GM18517 (cell line): ENCODE measurements around the gene DNASE1L1.

Experiments used
- ATAC-seq: cut with Tn5 transposase; IDR thresholded peaks from one replicate; pipeline ENCODE4 v1.9.1; 2021; ENCODE audit warnings: mild to moderate bottlenecking, moderate library complexity; ENCODE audit not compliant: unreplicated experiment

DNASE1L1 gene

DNA sequence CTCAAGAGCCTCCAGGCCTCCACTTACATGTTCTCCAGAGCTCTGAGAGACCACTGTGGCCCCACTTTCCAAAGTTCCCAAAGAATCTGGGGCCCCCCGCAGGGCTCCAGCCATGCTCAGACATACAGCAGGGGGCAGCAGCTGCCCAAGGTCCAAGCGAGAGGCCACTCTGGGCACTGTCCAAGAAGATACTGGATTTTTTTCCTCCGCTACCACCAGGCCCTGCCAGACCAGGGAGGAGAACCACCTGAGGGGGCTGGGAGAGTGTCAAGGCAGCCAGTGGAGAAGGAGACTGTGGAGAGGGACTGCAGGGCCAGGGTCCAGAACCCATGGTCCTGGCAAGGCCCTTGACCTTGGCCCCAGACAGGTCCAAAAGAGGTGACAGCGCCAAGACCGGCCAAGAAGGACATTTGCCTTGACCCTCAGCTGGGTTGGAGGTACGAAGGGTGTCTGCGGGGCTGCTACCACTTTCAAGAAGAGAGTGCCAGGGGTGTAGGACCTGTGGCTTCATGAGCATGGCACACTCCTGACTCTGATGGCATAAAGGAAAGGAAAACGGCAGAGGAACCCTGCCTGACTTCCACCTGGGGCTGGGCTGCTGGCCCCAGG, 24.7 kb downstream of the DNASE1L1 start:
- no peak for ATAC-seq

DNA sequence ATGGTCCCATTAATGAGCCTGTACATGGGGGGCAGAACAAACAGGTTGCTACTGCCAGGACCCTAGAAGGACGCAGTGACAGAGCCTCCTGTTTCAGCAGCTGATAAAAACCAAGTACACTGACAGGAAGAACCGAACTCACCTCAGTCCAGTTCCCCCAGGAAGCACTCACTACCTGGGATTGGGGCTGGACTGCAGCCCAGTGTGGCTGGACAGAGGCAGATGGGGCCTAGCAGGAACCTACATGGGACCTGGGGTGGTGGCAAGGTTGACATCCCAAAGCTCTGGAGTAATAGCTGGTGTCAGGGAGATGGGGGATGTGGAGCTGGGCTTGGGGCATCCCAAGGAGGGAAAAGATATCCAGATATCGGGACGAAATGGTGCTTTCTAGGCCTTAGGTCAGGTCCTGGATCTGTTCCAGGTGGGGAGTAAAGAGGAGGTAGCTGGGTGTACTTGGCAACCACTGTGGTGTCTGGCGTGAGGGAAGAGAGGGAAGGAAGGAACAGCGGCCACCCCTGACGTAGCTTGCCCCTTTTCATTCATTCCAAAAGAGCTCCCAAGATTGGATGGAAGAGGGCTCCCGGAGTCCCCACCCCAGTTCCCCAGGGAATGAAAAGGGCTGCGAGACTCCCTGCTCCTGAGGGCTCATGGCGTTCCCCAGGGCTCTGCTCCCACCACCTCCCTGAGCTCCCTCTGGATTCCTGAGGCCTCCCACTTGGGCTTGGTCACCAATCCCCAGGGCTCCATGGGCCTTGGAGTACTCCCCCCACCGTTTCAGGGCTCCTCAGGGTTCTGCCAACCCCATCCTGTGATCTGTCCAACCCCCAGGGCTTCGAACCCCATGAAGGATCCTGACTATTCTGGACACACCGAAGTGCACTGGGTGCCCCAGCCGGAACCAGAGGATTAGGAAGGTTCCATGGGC, 25.4 kb downstream of the DNASE1L1 start:
- ATAC-seq: no peak

DNA sequence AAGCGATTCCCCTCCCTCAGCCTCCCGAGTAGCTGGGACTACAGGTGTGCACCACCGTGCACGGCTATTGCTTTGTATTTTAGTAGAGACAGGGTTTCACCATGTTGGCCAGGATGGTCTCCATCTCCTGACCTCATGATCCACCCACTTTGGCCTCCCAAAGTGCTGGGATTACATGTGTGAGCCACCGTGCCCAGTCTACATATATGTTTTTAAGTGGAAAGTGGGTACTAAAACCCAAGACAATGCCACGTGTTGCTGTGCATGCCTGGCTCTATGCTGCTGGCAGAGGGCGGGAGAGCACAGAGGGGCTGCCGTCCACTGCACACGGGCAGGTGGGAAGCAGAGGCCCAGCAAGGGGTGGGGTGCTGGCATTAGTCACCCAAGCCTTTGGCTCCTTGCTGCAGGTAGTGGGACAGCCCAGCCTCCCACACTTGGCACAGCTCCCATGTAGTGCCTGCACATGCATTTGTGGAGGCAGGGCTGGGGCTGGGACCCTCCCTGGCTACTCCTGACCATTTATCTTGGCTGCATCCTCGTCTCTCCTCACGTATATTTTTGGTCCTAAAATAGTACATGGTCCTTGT, 26.5 kb downstream of the DNASE1L1 start:
- no peak for ATAC-seq

GRCh38 chrX:154381271-154381670, 27.8 kb downstream of the DNASE1L1 start:
- ATAC-seq: no peak

DNA sequence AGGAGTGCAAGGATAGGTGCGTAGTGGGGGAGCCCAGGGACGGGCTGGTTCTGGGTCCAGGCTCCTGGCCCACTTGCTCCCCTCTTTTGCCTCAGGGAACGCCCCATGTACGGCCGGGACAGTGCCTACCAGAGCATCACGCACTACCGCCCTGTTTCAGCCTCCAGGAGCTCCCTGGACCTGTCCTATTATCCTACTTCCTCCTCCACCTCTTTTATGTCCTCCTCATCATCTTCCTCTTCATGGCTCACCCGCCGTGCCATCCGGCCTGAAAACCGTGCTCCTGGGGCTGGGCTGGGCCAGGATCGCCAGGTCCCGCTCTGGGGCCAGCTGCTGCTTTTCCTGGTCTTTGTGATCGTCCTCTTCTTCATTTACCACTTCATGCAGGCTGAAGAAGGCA, 28.3 kb downstream of the DNASE1L1 start:
- no peak for ATAC-seq

GRCh38 chrX:154380153-154380552, 28.9 kb downstream of the DNASE1L1 start:
- no peak for ATAC-seq

GRCh38 chrX:154379569-154379951, 29.5 kb downstream of the DNASE1L1 start:
- no peak for ATAC-seq

- peak; percentile 84 for ATAC-seq
Observed at GRCh38 chrX:154378799-154379568, 30.1 kb downstream of the DNASE1L1 start, which contains the start of gene EMD. TSS of gene EMD (plus strand) at chrX:154379295. CDS start at chrX:154379485, 190 bp downstream.

DNA sequence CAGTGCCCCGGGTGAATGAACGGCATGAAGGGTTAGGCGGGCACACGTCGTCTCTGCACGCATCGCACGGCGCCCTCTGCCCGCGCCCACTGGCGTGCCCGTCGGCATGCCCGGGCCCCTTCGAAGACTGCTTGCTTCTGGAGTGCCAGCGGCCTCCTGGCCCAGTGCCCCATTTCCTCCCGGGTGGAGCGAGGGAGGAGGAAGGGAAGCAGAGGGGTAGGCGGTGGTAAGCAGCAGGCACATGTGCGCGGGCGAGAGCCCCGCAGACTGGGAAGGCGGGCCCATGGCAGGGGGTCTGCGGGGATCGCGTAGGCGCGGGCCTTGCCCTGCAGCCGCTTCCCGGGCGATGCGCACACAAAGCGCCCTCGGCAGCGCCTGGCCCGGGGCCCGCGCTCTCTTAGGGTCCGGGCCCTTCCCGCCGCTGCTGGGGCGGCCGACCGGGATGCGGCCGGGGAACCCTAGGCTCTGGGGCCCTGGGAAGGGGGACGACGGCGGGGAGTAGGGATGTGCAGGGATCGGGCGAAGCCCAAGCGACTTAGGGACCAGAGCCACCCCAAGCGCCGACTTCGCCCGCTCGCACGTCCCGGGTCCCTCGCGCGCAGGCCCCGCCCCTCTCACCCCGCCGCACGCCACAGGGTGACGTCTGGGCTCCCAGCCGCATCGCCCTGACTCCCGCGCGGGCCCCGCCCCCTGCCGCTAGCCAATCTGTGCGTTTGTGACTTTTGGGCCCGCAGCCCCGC, 30.8 kb downstream of the DNASE1L1 start:
- no peak for ATAC-seq

DNA sequence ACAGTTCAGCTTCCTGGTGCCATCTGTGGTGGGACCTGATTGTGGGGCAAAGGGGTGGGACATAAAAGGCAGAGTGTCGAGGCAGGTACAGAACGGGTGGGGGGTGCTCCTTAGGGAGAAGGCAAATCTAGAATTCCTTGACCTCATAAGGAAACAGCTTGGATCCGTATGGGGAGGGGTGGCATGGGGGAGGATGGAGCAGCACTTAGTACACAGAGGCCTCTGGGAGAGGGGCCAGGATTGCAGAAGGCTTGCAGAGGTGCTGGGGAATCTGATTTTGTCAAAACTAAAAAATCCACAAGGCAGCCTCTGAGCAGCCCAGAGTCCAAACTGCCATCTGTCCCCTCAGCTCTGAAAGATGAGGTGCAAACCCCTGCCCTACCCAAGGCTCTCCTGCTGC, 32.3 kb downstream of the DNASE1L1 start:
- ATAC-seq: no peak

DNA sequence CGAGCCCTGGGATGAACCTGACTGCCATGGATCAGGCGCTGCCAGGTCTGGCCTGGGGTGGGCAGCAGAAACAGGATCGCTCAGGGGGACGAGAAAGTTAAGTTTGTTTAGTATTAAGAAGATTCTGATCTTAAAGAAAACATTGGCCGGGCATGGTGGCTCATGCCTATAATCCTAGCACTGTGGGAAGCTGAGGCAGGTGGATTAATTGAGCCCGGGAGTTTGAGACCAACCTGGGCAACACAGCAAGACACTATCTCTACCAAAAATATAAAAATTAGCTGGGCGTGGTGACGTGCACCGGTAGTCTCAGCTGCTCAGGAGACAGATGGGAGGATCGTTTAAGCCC, 33.9 kb downstream of the DNASE1L1 start:
- ATAC-seq: no peak

- no peak for ATAC-seq
Observed at GRCh38 chrX:154374313-154375155, 34.5 kb downstream of the DNASE1L1 start, which contains the start of gene FLNA. TSS of gene FLNA (minus strand) at chrX:154374634. CDS start at chrX:154371245, 3,389 bp downstream.

- ATAC-seq: no peak
Observed at GRCh38 chrX:154373340-154374306, 35.4 kb downstream of the DNASE1L1 start.

DNA sequence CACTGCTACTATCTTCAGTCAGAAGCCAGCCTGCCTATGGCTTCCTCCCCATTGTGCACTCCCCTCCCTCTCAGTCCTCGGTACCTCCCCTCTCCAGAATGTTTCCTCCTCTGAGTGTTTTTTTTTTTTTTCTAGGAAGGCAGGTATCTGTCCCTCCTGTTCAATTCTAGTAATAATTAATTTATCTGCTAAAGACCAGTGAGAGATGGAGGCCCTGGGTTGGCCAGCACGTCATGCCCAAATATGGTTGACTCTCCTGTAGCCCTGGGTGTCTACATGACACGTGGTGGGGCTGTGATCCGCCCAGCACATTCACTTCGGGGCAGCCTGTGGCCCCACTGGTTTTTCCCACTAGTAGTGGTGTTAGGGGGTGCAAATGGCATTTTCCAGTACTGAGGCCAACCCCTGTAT, 36.4 kb downstream of the DNASE1L1 start:
- ATAC-seq: no peak

- no peak for ATAC-seq
Observed at GRCh38 chrX:154371789-154372300, 37.2 kb downstream of the DNASE1L1 start.

DNA sequence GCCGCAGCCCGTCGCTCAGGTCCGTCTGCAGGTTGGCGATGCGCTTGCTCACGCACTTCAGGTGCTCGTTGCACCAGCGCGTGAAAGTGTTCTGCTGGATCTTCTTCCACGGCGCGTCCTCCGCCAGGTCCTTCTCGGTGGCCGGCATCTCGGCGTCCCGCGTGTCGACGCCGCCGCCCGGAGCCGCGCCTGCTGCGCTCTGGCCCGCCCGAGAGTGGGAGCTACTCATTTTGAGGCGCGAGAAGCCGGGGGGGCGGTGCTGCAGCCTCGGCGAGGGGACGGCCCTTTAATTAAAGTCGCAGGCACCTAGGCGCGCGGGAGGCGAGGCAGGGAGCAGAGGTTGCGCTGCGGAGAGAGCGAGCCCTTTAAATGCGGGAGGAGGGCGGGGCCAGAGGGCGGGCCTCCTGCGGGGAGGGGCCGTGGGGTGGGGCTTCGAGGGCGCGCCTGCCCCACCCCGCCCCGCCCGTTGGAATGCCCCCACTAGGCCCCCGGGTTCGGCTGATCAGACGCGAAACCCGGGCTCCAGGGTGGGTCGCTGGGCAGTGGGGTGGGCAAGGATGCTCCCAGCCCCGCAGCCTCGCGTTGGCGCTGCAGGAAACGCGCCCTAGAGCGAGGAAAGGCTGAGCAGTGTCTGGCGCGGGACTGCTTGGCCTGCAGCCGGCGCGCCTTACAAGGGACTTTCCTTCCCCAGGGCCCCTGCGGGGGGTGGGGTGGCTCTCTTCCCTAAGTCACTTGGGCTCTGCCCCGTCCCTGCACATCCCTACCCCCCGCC, 37.9 kb downstream of the DNASE1L1 start:
- peak; percentile 60 for ATAC-seq

- ATAC-seq: no peak
Observed at GRCh38 chrX:154370300-154371016, 38.6 kb downstream of the DNASE1L1 start.
